IMR-90 (cell line): ENCODE data around the gene PIEZO2. TPM values are rescaled to one million over a fixed set of nuclear protein-coding genes. Genes with fewer than 3 reads are reported as not detected.

Source experiments
- FOS ChIP-seq: fragments of 150-350 bp; IDR thresholded peaks from 2 replicates; pipeline ENCODE4 v1.6.1; 2016; ENCODE audit warnings: low read depth, low read length
- MAFK ChIP-seq: IDR thresholded peaks from 2 replicates; pipeline ENCODE4 v1.6.1; 2012; ENCODE audit warnings: low read depth, low read length, improper control_type of control experiment
- MAZ ChIP-seq: IDR thresholded peaks from 2 replicates; pipeline ENCODE4 v1.6.1; 2012; ENCODE audit warnings: low read depth, mild to moderate bottlenecking, low read length, improper control_type of control experiment, moderate library complexity, borderline replicate concordance
- MXI1 ChIP-seq: IDR thresholded peaks from 2 replicates; pipeline ENCODE4 v1.6.1; 2012; ENCODE audit warnings: low read depth, mild to moderate bottlenecking, low read length, moderate library complexity, borderline replicate concordance
- polyA plus RNA-seq, 3 experiments: library from polyadenylated mRNA; depleted of rRNA; stranded (reverse); fragments of >200 nt; gene quantifications; 2 replicates each; pipeline ENCODE4 v1.2.3, GENCODE V29; 2012; ENCODE audit warnings: low replicate concordance in 1 of 3
- total RNA-seq: library from RNA; depleted of rRNA; stranded (reverse); fragments of >200 nt; gene quantifications from 2 replicates; pipeline ENCODE4 v1.2.3, GENCODE V29; 2012

The PIEZO2 gene
- total and polyA plus RNA-seq, 2 of the 4 experiments (the other 2 are of a cell fraction), result 2.4 to 4.1 TPM

DNA sequence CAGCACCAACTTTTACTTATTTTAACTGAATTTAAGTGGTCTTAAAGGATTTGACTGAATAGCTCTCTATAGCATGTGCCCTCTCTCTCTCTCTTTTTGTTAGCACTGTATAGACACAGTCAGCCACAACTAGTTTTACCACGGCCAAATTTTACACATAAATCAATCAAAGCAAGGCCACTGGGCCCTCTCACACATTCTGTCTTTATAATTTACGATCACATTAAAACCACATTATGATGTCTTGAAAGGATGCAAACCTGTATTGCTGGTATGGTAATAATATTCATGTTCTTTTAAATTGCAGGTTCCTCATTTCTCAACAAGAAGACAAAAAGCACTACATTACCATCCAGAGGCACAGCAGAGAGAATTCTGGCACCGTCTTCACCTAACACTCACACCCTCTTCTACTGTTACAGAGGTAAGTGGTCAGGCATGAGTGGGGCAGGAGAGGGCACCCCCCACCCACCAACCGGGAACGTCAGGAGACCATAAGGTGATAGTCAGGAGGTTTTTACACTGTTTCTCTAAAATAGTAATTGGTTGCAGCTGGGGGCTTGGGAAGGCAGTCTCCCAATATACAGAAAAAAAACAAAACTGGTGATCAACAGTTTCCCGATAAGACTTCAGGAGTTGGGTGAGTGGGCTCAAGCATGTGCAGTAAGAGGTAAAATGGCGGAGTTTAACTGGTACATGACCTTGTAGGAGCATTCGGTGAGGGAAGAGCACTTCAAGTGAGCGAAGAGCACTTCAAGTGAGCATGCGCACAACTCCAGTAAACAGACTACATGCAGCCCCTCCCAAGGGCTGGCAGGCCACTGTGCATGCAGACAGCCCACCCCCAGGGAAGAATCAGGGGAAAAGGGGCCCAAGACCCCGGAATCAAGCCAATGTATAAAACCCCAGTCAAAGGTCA, 296.7 kb downstream of the PIEZO2 start (continued):
- TF ChIP-seq MAZ, result no peak
- TF ChIP-seq MXI1, result no peak
- no peak for TF ChIP-seq MAFK
- TF ChIP-seq FOS, result no peak
